HUES64 (cell line): ENCODE data around the gene CYP4F8.

Experiments used
- H3K27ac ChIP-seq: 2 replicates; pipeline ENCODE4 v1.7.0; 2013; ENCODE audit warnings: low read depth, low read length, inconsistent platforms
- H3K27me3 ChIP-seq: 2 replicates; pipeline ENCODE4 v1.6.1; 2013; ENCODE audit warnings: mild to moderate bottlenecking, low read length; ENCODE audit not compliant: insufficient read depth
- H3K36me3 ChIP-seq: 2 replicates; pipeline ENCODE4 v1.6.1; 2013; ENCODE audit warnings: mild to moderate bottlenecking, low read length; ENCODE audit not compliant: insufficient read depth
- H3K4me1 ChIP-seq: 2 replicates; pipeline ENCODE4 v1.6.1; 2013; ENCODE audit warnings: mild to moderate bottlenecking, low read length, moderate library complexity; ENCODE audit not compliant: insufficient read depth
- H3K4me3 ChIP-seq: 2 replicates; pipeline ENCODE4 v1.5.1; 2013; ENCODE audit warnings: mild to moderate bottlenecking, low read length, moderate library complexity
- H3K9ac ChIP-seq: 2 replicates; pipeline ENCODE4 v1.6.1; 2013; ENCODE audit warnings: mild to moderate bottlenecking, low read depth, low read length
- H3K9me3 ChIP-seq: 2 replicates; pipeline ENCODE4 v1.6.1; 2013; ENCODE audit warnings: low read depth, low read length; ENCODE audit not compliant: insufficient read depth
- WGBS: fragments of 150-250, 120-280 bp; methylation state at CpG from one replicate; pipeline ENCODE4 v1.1.7; 2013; ENCODE audit warnings: missing lambda C conversion rate; 5-methylcytosine and 5-hydroxymethylcytosine counted together

Gene CYP4F8

GRCh38 chr19:15616627-15617270 lies 1.7 kb downstream of the CYP4F8 start:
- Histone ChIP-seq H3K36me3 (no peaks in the 10 kb centered on the region), H3K4me1 (no peaks in the 10 kb centered on the region), H3K9ac (no peak overlapping the region), H3K4me3 (no peak overlapping the region), H3K9me3 (peaks cover 90% of the 10 kb centered on the region), H3K27me3 (no peaks in the 10 kb centered on the region), H3K27ac (no peak overlapping the region)
- 68% methylated on average over 7 of the region's 7 CpGs for WGBS

DNA sequence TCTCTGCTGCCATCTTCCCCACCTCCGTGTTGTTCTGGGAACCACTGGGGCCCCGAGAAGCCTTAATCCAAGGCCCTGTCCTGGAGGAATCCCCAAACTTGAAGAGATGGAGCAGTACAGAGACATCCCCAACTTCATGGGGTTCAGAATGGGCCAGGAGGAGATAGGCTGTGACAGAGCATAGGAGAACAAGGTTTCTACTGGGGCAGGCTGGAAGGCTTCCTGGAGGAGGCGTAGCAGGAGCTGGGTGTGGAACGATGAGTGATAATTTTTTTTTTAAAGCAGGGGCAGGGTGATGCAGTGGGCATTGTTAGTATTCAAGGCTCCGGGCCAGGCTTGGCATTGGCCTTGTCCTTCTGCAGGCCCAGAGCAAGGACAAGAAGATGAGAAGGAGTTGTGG lies 3.3 kb downstream of the CYP4F8 start:
- Histone ChIP-seq H3K9ac (no peak overlapping the region), H3K36me3 (no peaks in the 10 kb centered on the region), H3K27me3 (no peaks in the 10 kb centered on the region), H3K27ac (no peak overlapping the region), H3K9me3 (peaks cover 93% of the 10 kb centered on the region), H3K4me1 (no peaks in the 10 kb centered on the region), H3K4me3 (no peak overlapping the region)
- WGBS, result 68% methylated on average over 5 of the region's 5 CpGs

- Histone ChIP-seq H3K9me3 (peaks cover 89% of the 10 kb centered on the region), H3K27ac (no peak overlapping the region), H3K9ac (no peak overlapping the region), H3K36me3 (no peaks in the 10 kb centered on the region), H3K27me3 (no peaks in the 10 kb centered on the region), H3K4me3 (no peak overlapping the region), H3K4me1 (no peaks in the 10 kb centered on the region)
- 91% methylated on average over 1 of the region's 1 CpG for WGBS
These were observed 6.8 kb downstream of the CYP4F8 start for GRCh38 chr19:15621801-15622200.

DNA sequence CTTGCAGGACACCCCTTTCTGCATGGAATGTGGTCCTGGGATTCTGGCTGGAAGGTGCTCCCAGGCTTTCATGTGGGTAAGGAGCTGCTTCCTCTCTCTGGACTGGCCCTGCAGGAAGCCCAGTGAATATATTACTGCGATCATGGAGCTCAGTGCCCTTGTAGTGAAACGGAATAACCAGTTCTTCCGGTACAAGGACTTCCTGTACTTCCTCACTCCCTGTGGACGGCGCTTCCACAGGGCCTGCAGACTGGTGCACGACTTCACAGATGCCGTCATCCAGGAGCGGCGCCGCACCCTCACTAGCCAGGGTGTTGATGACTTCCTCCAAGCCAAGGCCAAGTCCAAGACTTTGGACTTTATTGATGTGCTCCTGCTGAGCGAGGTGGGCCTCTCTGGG lies 8.0 kb downstream of the CYP4F8 start:
- Histone ChIP-seq H3K27ac (no peak overlapping the region), H3K4me3 (no peak overlapping the region), H3K4me1 (no peaks in the 10 kb centered on the region), H3K27me3 (no peaks in the 10 kb centered on the region), H3K9me3 (peaks cover 85% of the 10 kb centered on the region), H3K9ac (no peak overlapping the region), H3K36me3 (no peaks in the 10 kb centered on the region)
- 81% methylated on average over 11 of the region's 11 CpGs for WGBS

- no peaks in the 10 kb centered on the region for H3K4me1 ChIP-seq
- no peak overlapping the region for H3K27ac ChIP-seq
- peaks cover 84% of the 10 kb centered on the region for H3K9me3 ChIP-seq
- no peaks in the 10 kb centered on the region for H3K36me3 ChIP-seq
- no peak overlapping the region for H3K4me3 ChIP-seq
- H3K27me3 ChIP-seq, result no peaks in the 10 kb centered on the region
- no peak overlapping the region for H3K9ac ChIP-seq
- 69% methylated on average over 9 of the region's 9 CpGs for WGBS
These were observed 8.8 kb downstream of the CYP4F8 start for GRCh38 chr19:15623711-15624318.

DNA sequence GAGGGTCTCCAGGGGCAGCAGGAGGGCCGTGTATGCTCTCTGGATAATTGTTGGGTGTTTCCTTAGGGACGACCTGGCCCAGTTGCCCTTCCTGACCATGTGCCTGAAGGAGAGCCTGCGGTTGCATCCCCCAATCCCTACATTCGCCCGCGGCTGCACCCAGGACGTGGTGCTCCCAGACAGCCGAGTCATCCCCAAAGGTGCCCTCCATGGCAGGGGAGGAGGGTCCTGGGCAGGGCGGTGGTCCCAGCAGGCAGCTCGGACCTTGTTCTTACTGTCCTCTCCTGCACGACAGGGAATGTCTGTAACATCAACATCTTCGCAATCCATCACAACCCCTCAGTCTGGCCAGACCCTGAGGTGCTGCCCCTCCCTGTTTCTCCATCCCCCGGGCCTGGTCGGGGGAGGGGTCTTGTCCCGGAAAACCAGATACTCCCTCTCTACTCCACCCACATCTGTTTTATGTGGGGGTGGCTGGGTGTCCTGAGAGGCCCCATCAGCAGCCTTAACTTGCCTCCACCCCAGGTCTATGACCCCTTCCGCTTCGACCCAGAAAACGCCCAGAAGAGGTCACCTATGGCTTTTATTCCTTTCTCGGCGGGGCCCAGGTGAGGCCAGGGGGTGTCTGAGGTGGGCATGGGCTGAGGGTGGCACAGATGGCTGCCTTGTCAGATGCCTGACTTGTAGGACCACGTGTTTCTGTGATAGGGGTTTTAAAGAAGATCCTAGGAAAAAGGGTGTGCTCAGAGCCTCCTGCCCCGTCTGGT lies 13.4 kb downstream of the CYP4F8 start:
- no peak overlapping the region for H3K27ac ChIP-seq
- H3K4me3 ChIP-seq, result no peak overlapping the region
- no peak overlapping the region for H3K9ac ChIP-seq
- 84% methylated on average over 21 of the region's 22 CpGs for WGBS
- no peaks in the 10 kb centered on the region for H3K27me3 ChIP-seq
- peaks cover 83% of the 10 kb centered on the region for H3K9me3 ChIP-seq
- no peaks in the 10 kb centered on the region for H3K4me1 ChIP-seq
- no peaks in the 10 kb centered on the region for H3K36me3 ChIP-seq

DNA sequence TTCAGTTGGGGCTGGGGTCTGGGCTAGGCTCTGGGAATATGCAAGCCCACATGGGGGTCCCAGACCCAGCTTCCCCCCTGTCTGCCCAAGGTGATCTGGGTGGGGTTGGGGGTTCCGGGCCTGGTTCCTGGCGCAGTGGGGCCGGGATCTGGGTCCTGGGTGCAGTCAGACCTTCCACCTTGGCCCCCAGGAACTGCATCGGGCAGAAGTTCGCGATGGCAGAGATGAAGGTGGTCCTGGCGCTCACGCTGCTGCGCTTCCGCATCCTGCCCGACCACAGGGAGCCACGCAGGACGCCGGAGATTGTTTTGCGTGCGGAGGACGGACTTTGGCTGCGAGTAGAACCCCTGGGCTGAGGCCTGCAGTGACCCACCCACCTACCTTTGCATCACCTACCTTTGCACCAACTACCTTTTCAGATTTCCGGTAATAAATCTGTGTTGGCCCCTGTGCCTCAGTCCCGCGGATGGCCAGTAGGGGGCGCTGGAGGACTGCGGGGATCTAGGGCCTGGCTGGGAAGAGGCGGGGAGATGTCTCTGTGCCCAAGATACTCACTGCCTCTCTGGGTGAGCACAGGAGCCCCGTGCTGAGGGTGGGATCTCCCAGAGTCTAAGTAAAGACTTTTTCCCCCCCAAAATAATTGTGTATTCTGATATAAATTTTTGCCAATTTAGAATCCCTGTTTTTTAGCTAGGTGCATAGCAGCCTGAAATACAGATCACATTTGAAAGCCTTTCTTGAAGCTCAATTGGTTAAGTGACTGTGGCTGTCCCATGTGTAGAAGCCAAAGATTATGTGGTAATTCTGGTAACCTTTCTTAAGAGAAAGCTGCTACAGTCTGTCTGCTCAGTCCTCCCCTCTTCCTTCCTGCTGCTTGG lies 14.2 kb downstream of the CYP4F8 start:
- no peaks in the 10 kb centered on the region for H3K36me3 ChIP-seq
- peaks cover 82% of the 10 kb centered on the region for H3K9me3 ChIP-seq
- no peaks in the 10 kb centered on the region for H3K4me1 ChIP-seq
- H3K4me3 ChIP-seq, result no peak overlapping the region
- 79% methylated on average over 24 of the region's 25 CpGs for WGBS
- no peak overlapping the region for H3K9ac ChIP-seq
- H3K27ac ChIP-seq, result no peak overlapping the region
- H3K27me3 ChIP-seq, result no peaks in the 10 kb centered on the region

DNA sequence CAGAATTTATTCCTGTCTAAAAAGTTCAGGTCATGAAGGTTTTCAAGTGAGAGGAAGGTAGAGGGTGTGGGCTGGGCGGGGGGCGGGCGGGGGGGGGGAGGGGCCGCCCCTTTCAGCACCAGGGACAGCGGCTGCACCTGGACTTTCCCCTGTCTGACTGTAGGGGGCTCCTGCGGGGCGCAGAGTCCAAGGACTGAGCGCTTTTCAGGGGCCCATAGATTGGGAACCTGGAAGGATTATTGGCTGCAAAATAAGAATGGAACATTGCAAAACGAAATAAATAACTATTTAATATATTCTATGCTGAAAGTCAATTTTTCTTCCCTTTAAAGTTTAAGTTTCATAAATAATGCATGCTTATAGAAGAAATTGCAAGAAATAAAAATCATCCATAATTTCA lies 16.8 kb downstream of the CYP4F8 start:
- Histone ChIP-seq H3K27ac (no peak overlapping the region), H3K9ac (no peak overlapping the region)
- 65% methylated on average over 4 of the region's 9 CpGs for WGBS

DNA sequence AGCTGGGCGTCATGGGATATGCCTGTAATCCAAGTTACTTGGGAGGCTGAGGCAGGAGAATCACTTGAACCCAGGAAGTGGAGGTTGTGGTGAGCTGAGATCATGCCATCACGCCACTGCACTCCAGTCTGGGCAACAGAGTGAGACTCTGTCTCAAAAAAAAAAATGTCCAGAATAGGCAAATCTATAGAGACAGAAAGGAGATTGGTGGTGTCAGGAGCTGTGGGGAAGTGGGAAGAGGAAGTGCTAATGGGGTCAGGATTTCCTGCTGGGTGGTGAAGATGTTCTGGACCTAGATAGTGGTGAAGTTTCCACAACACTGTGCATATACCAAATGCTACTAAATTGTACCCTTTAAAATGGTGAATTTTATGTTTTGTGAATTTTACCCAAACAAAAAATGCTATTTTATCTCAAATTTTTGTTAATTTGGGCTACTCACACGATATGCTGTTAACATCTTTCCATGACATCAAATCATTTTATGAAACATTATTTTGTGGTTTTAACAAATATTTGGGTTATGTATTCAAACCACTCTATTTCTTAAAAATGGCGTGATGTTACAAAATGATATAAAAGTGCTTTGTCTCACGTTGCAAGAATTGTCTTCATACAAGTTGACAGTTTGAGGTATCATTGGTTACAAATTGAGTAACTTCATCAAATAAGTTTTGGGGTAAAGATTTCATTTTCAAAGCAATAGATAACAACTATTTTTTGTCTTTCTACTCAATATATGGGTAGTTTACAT lies 18.2 kb downstream of the CYP4F8 start:
- H3K27ac ChIP-seq, result no peak overlapping the region
- H3K27me3 ChIP-seq, result no peaks in the 10 kb centered on the region
- no peak overlapping the region for H3K9ac ChIP-seq
- H3K9me3 ChIP-seq, result peaks cover 89% of the 10 kb centered on the region
- WGBS, result 69% methylated on average over 4 of the region's 5 CpGs
- no peaks in the 10 kb centered on the region for H3K4me1 ChIP-seq
- no peak overlapping the region for H3K4me3 ChIP-seq
- H3K36me3 ChIP-seq, result no peaks in the 10 kb centered on the region

More for the DNA sequence above, 16.8 kb downstream of the CYP4F8 start:
- Histone ChIP-seq H3K9me3 (peaks cover 87% of the 10 kb centered on the region), H3K27me3 (no peaks in the 10 kb centered on the region), H3K4me1 (no peaks in the 10 kb centered on the region), H3K36me3 (no peaks in the 10 kb centered on the region), H3K4me3 (no peak overlapping the region)

- Histone ChIP-seq H3K9me3 (peaks cover 86% of the 10 kb centered on the region), H3K27me3 (no peaks in the 10 kb centered on the region), H3K4me1 (no peaks in the 10 kb centered on the region), H3K27ac (no peak overlapping the region), H3K9ac (no peak overlapping the region), H3K4me3 (no peak overlapping the region), H3K36me3 (no peaks in the 10 kb centered on the region)
- 75% methylated on average over 2 of the region's 3 CpGs for WGBS
These were observed 19.1 kb downstream of the CYP4F8 start for GRCh38 chr19:15634105-15634504.
